Measurements from ENCODE around the gene COL18A1.

Gene COL18A1

DNA sequence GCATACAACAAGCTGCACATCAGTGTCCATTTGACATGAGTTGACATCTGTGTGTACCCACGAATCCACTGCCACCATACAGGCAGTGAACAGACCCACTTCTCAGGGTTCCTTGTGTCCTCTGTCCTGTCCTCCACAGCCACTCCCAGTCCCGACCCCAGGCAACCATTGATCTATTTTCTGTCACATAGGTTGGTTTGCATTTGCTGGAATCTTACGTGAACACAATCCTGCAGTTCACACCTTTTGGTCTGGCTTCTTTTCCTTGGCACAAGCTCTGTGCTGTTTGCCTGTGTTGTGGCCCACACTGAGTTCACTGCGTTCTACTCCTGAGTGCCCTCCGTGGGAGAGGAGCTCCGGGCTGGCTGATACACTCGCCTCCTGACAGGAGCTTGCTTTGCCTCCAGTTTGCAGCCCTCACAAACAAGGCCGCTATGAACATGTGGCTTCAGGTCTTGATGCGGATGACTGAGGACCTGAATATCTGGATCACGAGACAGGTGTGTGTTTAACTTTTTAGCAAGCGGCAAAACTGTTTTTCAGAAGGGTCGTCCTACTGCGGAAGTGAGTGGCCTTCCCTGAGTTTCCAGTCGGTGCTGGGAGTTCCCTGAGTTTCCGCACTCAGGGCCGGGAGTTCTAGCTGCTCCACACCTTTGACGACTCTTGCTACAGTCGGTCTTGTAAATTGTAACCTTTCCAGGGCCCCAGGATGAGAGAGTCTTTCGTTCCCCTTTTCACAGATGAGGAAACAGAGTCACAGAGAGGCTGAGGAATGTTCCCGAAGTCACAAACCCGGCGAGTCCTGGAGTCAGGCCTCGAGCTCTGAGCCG lies 13.0 kb upstream of the COL18A1 start:
- DNase-seq (ENCODE audit: extremely low spot score), result no peak
- ChIA-PET POLR2A (no interaction called here), CTCF (no interaction called here)
- TF ChIP-seq, protein P1, sequence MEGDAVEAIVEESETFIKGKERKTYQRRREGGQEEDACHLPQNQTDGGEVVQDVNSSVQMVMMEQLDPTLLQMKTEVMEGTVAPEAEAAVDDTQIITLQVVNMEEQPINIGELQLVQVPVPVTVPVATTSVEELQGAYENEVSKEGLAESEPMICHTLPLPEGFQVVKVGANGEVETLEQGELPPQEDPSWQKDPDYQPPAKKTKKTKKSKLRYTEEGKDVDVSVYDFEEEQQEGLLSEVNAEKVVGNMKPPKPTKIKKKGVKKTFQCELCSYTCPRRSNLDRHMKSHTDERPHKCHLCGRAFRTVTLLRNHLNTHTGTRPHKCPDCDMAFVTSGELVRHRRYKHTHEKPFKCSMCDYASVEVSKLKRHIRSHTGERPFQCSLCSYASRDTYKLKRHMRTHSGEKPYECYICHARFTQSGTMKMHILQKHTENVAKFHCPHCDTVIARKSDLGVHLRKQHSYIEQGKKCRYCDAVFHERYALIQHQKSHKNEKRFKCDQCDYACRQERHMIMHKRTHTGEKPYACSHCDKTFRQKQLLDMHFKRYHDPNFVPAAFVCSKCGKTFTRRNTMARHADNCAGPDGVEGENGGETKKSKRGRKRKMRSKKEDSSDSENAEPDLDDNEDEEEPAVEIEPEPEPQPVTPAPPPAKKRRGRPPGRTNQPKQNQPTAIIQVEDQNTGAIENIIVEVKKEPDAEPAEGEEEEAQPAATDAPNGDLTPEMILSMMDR (IDR thresholded peaks at IDR 0.05; ENCODE audit: control extremely low read depth, extremely low read depth, low read depth, missing control alignments), result no peak

DNA sequence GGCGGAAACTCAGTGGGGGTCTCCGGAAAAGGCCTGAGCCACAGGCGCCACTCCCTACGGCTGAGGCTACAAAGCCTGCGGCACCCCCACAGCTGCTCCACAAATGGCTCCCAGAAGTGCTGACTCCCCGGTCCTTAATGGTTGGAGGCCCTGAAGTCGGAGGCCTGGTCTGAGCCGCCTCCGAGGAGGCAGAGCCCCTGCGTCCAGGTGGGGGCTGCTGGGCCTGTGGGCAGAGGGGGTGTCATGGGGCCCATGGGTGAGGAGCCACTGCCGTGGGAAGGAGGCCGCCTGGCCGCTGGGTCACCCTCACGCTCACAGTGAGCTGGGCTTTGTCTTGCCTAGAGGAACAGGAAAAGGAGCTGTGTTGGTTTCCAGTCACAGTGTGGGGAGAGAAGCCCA lies 12.4 kb upstream of the COL18A1 start:
- DNase-seq (ENCODE audit: extremely low spot score), result no peak
- TF ChIP-seq, protein P1 (IDR thresholded peaks at IDR 0.05; ENCODE audit: control extremely low read depth, extremely low read depth, low read depth, missing control alignments), result no peak
- CTCF ChIA-PET, result no interaction called here
- POLR2A ChIA-PET, result no interaction called here

DNA sequence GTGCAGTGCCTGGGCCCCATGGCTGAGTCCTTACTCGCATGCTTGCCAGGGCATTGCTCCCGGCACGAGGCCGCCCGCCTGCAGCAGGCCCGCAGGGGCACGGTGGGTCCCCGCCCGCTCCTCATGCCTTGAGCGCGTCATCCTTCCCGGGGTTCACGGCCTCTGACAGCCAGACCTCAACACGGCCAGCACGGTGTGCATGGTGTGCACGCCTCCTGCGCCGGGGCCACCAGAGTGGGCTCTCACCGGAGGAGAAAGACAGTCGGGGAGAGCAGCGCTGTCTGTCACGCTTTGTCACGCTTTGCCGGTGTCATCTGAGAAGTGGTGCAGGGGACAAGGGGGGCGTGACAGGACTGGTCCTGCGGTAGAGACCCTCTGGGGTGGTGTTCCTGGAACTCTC lies 11.9 kb upstream of the COL18A1 start:
- TF ChIP-seq, protein P1 (IDR thresholded peaks at IDR 0.05; ENCODE audit: control extremely low read depth, extremely low read depth, low read depth, missing control alignments), result no peak
- ChIA-PET CTCF (no interaction called here), POLR2A (no interaction called here)
- no peak for DNase-seq (ENCODE audit: extremely low spot score)

DNA sequence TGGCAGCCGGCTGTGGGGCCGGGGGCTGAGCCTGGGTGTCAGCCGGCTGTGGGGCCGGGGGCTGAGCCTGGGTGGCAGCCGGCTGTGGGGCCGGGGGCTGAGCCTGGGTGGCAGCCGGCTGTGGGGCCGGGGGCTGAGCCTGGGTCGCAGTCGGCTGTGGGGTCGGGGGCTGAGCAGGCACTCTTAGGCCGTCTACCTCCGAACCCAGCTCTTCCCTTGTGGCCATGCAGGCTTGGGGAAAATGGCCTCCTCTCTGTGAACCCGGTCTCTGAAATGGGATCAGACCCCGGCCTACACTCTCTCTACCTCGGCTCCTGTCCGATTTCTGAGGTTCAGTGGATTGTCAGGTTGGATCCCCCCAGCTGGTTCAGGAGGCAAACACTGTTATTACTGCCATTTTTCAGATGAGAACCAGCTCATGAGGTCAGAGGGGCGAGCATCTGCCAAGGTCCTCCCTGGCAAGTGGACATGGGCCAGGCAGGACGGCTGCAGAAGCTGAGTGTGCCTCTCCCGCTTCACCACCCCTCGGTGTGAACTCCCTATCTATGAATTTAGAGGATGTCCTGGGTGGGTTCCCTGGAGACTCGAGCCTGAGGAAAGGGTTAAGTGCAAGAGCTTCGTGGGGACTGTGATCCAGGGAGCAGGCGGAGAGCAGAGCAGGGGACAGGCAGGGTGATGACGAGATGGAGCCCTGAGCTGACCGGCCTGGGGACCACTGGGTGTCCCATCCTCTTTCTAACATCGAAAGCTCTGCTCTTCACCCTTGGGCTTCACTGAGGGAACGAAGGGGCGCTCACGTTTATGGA lies 10.9 kb upstream of the COL18A1 start:
- ChIA-PET POLR2A (no interaction called here), CTCF (no interaction called here)
- no peak for DNase-seq (ENCODE audit: extremely low spot score)
- TF ChIP-seq, protein P1 (IDR thresholded peaks at IDR 0.05; ENCODE audit: control extremely low read depth, extremely low read depth, low read depth, missing control alignments), result no peak

DNA sequence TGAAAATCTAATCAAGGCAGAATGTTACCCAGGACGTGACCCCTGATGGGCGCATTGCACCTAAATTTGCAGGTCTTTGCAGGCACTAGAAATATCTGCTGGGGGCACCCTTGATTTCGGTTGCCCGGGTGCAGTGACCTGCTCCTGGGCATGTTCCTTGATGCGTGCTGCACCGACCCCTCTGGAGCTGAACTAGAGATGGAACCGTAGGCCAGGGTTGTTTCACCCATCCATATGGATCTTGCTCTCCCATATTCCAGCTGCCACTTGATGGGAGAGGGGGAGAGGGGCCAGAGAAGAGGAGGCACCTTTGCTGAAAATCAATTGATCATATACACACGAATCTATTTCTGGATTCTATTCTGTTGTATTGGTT lies 8.4 kb upstream of the COL18A1 start:
- POLR2A ChIA-PET, result no interaction called here
- CTCF ChIA-PET, result no interaction called here
- TF ChIP-seq, protein P1 (IDR thresholded peaks at IDR 0.05; ENCODE audit: control extremely low read depth, extremely low read depth, low read depth, missing control alignments), result no peak
- no peak for DNase-seq (ENCODE audit: extremely low spot score)

DNA sequence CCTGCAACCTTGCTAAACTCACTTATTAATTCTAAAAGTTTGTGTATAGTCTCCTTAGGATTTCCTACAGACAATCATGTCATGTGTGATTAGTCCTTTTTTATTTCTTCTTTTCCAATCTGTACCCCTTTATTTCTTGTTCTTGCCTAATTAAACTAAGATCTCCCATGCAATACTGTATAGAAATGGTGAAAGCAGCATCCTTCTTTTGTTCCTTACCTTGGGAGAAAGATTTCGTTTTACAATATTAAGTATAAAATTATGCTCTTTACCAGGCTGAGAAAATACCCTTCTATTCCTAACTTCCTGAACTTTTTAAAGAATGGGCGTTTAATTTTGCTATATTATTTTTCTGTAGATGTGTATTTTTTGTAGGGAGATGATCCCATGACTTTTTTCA lies 7.6 kb upstream of the COL18A1 start:
- CTCF ChIA-PET, result interaction anchor here (1.1 kb wide), 1 partner anchor 21 kb away, joined by 3 read pairs; no protein-coding TSS in a partner anchor
- TF ChIP-seq, protein P1 (IDR thresholded peaks at IDR 0.05; ENCODE audit: control extremely low read depth, extremely low read depth, low read depth, missing control alignments), result no peak
- no peak for DNase-seq (ENCODE audit: extremely low spot score)
- POLR2A ChIA-PET, result no interaction called here

Data from GM10248 (cell line).